GM12878 (cell line): ENCODE measurements around the gene FHOD3.

Source experiments
- CHD1 ChIP-seq: IDR thresholded peaks from 2 replicates; pipeline ENCODE4 v1.6.1; 2012; ENCODE audit warnings: low read depth, low read length, improper control_type of control experiment
- NFYB ChIP-seq: IDR thresholded peaks from 2 replicates; pipeline ENCODE4 v1.6.1; 2011; ENCODE audit warnings: low read depth, mild to moderate bottlenecking, low read length, improper control_type of control experiment, moderate library complexity; ENCODE audit not compliant: insufficient read depth
- POLR2A ChIP-seq: IDR thresholded peaks from 2 replicates; pipeline ENCODE4 v1.6.1; 2011; ENCODE audit warnings: low read depth, mild to moderate bottlenecking, low read length
- POU2F2 ChIP-seq: IDR thresholded peaks from 3 replicates; pipeline ENCODE4 v1.6.1; 2011; ENCODE audit warnings: low read depth, mild to moderate bottlenecking, low read length, borderline replicate concordance
- TAF1 ChIP-seq: IDR thresholded peaks from 2 replicates; pipeline ENCODE4 v1.6.1; 2011; ENCODE audit warnings: mild to moderate bottlenecking, low read depth, low read length, borderline replicate concordance

- no peak for TF ChIP-seq POU2F2
- no peak for TF ChIP-seq NFYB
- no peak for TF ChIP-seq TAF1
- TF ChIP-seq CHD1: no peak
- TF ChIP-seq POLR2A: no peak
Observed at GRCh38 chr18:36724591-36725001, 427.1 kb downstream of the FHOD3 start.
